HG02759 (cell line): ENCODE results near the gene SLC39A8.
"Not testable (repeated sequence)": the region's sequence is repeated elsewhere in the genome, so short reads cannot be mapped to it uniquely, and the experiment has no call there.

Source experiments
- ATAC-seq: cut with Tn5 transposase; IDR thresholded peaks from one replicate; pipeline ENCODE4 v1.9.1; 2021; ENCODE audit warnings: mild to moderate bottlenecking, moderate library complexity; ENCODE audit not compliant: unreplicated experiment

SLC39A8 gene

DNA sequence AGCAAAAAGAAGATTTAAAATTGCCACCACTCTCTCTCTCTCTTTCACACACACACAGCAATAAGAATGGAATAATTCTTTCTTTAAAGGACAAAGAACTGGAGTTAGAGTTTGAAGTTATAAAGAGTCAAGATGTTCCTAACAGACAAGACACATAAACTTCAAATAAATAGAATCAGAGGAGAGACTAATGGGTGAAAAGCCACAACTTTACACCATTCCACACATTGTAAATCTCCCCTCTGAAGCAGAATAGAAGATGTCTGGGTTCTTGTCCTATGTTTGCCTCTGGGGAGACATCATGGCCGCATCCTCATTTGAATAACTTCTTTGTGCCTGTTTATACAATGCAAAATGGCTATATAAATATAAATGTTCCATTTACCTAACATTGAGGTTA is 39.6 kb downstream of the SLC39A8 start:
- ATAC-seq: no peak

DNA sequence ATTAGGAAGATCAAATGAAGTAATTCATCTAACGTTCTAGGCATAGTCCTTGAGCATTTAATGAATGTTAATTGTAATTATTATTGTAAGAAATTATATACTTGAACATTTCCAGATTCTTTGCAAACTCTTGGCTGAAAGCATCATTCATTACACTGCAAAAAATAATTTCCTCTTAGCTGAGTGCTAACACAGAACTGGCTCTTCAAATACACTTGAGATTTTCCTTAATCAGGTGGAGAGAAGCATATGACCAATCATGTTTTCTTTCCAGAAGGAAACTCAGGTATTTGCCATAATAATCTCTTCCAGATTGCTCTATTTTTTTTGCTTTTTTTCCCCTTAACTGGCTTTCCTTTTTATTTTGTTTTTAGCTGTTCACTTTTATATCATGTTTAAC is 42.5 kb downstream of the SLC39A8 start:
- no peak for ATAC-seq

DNA sequence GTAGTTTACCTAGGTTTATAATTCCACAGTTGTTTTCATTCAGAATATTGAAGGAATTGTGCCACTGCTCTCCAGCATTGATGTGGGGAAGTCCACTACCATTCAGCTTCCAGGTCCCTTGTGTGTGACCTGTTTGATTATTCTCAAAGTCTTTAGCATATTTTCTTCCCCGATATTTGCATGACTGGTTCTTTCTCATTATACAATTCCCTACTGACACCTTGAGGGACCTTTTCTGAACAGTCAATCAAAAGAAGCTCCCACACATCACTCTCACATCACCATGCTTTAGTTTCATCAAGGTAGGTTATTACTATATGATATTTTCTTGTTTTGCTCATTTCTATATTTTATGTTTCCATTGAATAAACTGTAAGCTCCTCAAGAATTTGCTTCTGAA is 44.1 kb downstream of the SLC39A8 start:
- no peak for ATAC-seq

DNA sequence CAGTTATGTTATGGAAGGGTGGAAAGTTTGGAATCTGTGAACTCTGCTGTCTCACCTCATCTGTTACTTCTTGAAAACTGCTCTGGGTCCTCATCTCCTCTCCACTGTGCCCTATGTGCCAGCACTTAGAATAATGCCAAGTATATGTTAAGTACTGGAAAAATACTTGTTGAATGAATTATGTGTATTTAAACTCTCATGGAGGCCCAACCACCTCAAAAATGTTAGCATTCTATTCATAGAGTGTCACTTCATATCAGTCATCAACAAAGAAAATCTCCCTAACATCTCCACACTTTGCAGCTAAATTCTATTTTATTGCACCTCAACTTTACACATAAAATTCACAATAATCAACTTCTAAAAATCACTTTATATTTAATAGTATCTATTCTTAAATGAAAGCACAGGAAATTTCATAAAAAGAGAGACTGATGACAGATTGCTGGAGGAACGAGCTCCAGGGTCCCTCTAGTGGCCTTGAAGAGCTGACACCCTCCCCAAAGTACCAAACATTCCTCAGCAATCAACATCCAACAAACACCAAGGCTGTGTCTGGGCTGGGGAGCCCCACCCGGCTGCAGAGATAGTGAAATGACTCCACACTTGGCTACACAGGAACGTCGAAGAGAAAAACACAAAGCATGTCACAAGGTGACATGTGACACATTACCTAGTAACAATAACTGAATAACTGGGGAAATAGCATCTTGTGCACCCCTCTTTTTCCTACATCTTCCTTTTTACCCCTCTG is 45.8 kb downstream of the SLC39A8 start:
- peak; percentile 90 for ATAC-seq

DNA sequence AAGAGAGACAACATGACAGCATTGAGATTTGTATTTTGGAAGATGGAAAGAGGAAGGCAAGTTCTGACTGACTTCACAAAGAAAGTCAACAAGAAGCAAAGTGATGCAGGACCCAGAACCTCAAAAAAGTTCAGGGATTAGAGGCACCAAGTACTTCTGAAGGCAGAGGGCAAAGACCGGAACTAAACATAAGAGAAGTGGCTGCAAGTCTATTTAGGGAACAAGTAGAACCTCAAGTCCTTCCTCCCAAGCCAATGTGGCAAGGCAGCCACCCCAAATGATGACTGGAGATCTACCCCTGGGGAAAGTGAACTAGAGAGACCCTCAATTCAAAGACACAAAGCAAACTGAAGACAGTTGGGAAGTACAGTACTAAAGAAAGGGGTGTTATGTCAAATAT is 46.6 kb downstream of the SLC39A8 start:
- ATAC-seq: no peak

DNA sequence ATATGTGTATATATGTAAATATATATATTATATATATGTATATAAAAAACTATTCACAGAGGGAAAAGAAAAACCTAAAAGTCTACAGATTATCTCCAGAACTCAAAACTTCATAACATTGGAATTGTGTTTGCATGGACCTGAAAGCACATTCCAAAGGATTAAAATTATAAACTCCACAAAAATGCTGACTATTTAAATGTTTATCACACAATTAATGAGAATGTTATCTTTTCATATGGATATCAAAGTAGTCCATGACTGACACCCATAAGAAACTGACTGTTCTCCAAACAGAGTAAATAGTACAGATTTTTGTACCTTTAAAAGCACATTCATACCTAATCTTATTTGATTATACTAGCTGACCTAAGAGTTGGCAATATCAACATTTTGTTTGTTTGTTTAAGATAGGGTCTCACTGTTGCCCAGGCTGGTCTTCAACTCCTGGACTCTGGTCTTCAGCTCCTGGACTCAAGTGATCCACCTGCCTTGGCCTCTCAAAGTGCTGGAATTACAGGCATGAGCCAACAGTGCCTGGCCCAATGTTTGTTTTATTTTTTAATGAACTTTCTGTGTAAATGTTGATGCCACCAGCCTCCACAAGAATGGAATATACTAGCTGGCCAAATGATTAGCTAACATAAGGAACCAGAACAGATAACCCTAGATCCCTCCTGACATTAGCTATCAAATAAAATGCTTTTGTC is 50.0 kb downstream of the SLC39A8 start:
- ATAC-seq: no peak

DNA sequence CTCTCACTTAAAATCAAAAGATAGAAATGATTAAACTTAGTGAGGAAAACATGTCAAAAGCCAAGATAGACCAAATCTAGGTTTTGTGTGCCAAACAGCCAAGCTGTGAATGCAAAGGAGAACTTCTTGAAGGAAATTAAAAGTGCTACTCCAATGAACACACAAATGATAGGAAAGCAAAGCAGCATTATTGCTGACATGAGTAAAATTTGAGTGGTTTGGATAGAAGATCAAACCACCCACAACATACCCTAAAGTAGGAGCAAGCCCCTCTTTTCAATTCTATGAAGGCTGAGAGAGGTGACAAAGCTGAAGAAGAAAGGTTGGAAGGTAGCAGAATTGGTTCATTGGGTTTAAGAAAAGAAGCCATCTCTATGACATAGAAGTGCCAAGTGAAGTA is 56.8 kb downstream of the SLC39A8 start:
- no peak for ATAC-seq

DNA sequence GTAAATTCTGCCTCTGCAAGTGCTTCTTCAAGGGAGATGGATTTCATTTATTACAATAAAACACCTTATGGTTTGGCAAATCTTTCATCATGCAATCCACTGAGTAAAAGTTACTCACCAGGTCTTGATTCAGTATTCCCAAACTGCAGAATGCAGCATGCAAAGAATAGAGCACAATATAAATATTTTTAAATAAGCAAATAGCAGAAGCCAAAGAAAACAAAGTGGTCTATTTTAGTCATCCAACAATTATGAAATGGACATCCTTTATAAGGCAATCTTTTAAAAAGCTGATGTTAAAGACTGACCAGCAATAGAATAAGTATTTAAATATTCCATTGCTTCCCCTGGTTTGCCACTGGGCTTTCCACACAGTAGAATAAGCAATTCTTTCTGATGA is 59.5 kb downstream of the SLC39A8 start:
- ATAC-seq: no peak

DNA sequence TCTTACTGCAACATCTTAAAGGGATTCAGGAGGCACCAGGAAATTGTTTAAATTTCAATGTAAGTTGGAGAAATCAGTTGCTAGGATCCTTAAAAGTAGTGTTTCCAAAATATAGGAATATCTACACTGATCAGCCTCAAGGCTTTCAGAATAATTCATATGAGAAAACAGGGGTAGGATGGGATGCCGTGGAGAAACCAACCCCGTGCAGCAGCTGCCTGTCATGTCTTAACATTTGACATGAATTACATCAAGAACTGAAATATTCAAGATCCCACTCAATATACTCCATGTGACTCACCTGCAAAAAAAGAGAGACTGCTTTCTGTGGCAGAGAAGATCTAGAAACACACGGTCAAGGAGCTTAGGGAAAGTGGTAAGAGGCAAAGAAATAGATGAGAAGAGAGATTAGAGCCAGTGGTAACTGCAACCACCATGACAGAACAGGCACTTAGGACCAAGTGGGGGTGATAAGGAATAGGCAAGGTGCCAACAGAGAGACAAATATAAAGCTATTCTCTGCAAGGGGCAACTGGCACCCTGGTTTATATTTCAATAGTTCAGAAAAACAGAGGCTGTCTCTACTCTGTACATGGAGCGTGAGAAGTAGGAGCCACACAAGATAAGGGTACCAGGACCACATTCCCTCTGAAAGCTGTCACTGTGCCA is 64.0 kb downstream of the SLC39A8 start:
- no peak for ATAC-seq

DNA sequence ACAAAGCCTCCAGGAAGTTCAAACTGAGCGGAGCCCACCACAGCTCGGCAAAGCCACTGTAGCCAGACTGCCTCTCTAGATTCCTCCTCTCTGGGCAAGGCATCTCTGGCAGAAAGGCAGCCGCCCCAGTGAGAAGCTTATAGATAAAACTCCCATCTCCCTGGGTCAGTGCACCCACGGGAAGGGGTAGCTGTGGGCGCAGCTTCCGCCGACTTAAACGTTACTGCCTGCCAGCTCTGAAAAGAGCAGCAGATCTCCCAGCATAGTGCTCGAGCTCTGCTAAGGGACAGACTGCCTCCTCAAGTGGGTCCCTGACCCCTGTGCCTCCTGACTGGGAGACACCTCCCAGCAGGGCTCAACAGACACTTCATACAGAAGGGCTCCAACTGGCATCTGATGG is 72.0 kb downstream of the SLC39A8 start:
- not testable (repeated sequence) for ATAC-seq

DNA sequence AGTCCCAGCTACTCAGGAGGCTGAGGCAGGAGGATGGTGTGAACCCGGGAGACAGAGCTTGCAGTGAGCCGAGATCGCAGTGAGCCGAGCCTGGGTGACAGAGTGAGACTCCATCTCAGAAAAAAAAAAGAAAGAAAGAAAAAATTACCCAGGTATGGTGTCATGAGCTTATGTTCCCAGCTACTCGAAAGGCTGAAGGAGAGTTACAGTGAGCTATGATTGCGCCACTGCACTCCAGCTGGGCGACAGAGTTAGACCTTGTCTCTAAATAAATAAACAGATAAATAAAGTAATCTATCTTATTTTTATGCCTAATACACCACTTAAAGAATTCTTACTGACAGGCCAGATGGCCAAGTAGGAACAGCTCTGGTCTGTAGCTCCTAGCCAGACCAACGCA is 73.0 kb downstream of the SLC39A8 start:
- ATAC-seq: no peak

DNA sequence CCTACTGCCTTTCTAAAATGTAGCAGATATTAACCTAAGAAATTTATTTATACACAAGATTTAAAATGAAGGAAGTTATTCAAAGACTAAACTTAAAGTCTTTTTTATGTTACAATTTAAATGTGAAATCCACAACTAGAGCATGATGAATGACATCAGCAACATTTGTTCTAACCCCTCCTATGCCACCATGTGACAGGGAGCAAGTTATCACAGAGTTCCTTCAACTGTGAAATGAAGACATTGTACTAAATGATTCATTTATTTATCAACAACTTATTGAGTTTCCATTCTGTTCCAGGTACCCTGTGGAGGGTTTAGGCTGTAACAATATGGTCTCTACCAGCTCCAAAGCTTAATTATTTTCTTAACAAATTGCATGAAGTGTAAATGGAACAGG is 76.9 kb downstream of the SLC39A8 start:
- ATAC-seq: no peak

DNA sequence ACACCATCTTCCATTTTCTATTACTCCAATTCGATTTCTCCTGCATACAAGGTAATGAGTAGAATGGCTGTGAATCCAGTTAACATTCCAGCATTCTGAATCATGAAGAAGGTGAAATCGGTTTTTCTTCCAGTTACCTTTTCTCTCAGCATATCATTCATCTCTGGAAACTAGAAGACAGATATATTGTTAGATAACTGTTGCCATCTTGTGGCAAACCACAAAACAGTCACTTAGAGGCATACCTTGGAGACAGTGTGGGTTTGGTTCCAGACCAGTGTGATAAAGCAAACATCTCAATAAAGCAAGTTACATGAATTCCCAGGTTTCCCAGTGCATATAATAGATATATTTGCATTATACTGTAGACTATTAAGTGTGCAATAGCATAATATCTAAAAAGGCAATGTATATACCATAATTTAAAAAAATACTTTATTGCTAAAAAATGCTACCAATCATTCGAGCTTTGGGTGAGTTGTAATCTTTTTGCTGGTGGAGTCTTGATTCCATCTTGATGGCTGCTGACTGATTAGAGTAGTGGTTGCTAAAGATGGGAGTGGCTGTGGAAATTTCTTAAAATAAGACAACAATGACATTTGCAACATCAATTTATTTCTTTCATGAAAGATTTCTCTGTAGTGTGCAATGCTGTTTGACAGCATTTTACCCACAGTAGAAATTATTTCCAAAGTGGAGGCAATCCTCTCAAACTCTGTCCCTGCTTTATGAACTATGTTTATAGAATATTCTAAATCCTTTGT is 82.1 kb downstream of the SLC39A8 start:
- peak; percentile 93 for ATAC-seq

DNA sequence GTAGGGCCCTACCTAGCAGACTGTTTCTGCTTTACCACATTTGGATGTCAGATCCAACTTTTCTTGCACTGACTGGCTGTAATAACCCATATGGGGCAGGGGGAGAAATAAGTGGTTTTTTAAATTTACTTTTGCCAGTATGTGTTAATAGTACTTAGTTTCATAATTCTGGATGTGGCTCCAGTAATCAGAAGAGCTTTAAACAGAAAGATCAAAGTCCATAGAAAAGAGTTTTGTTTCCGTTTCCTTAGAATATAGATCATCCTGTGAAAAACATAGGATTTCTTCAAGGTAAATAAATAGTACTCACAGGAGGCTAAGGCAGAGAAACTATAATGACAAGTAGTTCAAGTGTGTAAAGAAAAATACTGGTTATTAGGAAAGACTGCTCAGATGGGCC is 85.6 kb downstream of the SLC39A8 start:
- no peak for ATAC-seq

DNA sequence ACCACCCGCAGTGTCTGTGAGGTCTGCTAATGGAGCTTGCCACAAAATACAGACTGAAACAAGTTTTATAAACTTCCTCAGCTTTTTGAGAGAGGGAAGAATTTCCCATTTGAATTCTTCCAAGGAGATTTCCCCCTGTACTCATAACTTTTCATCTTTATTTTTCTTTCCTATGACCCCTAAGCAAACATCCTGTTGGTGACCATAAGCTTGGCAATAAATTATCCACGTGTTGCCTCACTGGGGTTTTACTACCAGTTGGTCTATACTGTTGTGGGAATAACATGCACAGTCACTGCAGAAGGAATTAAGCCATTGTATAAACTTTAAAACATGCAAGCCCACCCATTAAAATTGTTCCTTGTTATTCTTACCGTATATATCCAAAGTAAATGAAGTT is 86.2 kb downstream of the SLC39A8 start:
- no peak for ATAC-seq

DNA sequence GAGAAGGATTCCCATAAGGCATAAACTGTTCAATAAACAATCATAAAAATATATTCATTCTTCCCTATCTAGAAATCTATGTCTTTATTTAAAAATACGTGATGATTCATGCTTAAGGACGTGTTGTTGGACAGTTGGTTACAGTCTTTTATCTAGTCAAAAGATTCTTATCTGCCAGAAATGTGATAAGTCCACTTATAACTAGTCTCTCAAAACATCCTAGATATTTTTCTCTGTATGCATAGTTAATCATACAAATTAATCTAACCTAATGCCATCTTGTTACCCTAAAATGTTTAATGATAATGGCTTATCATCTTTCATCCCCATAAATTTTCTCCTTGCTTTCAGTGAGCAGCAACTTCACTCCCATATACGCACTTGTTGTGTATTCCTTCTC is 89.0 kb downstream of the SLC39A8 start:
- ATAC-seq: no peak

DNA sequence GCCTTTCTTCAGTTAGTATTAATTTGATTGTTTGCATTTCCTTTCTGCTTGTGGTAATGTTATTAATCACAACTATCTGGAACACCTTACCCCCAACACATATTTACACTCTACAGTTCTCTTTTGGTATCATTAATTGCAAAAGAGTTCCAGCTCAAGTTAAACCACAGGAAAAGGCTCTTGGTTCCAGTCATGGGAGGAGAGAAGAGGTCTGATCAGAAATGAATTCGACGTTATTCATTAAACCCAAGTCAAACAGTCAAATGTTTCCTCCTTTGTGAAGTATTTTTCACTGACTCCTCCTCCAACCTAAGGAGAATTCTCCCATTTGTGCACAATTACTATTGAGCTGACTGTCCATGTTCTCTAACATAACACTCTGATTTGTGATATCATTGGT is 91.4 kb downstream of the SLC39A8 start:
- no peak for ATAC-seq

DNA sequence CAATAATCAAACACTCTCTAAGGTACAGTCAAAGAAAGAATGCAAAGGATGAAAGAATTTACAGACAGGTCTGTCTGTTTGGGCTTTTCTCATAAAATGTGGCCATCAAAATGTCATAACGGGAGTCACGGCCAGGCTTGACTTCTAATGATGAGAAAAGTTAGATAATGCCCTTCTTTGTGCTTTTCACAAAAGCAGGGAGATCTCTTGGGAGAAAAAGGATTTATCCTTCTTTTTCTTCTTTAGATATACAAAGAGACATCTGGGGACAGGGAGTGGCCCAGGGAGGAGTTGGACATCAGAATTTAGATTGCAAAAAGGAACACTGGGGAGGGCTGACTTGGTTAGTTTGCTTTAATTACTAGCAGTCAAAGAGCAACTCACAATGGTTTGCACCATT is 93.1 kb downstream of the SLC39A8 start:
- ATAC-seq: no peak

DNA sequence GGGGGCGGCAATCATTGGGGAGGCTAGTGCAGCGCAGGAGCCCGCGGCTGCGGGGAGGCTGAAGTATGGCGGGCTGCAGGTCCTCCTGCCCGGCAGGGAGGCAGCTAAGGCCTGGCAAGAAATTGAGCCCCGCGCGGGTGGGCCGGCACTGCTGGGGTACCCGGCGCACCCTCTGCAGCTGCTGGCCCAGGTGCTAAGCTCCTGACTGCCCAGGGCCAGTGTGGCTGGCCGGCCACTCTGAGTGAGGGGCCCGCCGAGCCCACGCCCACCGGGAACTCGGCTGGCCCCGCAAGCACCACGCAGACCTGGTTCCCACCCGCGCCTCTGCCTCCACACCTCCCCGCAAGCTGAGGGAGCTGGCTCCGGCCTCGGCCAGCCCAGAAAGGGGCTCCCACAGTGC is 94.9 kb downstream of the SLC39A8 start:
- ATAC-seq: no peak

DNA sequence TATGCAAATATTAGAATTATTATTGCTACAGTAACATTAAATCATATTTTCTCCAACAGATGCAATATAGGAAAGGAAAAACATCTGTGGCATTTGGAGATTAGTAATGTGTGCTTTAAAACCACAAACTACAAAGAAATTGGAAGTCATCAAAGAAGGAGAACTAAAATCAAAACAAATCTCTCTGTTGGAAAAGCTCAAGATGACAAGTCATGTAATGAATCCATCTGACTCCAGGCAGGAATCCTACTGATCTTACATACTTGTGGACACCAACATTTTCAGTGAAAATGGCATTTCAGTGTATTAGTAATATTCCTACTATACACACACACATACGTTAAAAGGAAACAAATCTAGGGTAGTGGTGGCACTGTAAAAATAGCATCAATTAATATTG is 98.2 kb downstream of the SLC39A8 start:
- no peak for ATAC-seq

DNA sequence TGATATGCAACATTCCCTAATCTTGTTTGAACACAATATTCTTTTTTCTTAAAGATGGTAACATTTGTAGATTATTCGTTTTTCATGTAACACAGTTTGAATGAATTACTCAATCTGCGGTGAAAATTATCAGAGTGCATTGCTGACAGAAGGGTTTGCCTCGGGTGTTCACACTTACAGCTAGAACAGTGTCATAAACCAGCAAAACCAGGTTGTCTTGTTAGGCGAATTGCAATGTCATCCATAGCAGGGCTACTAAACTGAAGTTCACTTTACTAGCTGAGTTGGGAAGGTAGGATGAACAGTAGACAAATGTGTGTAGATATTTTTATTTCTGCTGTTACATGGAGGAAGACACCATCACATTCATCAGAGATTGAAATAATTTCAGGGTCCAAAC is 98.9 kb downstream of the SLC39A8 start:
- ATAC-seq: no peak
